Measurements from ENCODE around the gene MSI2.

MSI2 gene

GRCh38 chr17:57432507-57433277 is 176.4 kb downstream of the MSI2 start:
- no peak for DNase-seq (ENCODE audit: low read depth in 2 of 2, low spot score in 1 of 2)

- DNase-seq (ENCODE audit: low read depth in 2 of 2, low spot score in 1 of 2) = no peak
Observed at GRCh38 chr17:57433452-57433851, 177.1 kb downstream of the MSI2 start.

- no peak for DNase-seq (ENCODE audit: low read depth in 2 of 2, low spot score in 1 of 2)
Observed at GRCh38 chr17:57434361-57434760, 178.0 kb downstream of the MSI2 start.

- no peak for DNase-seq (ENCODE audit: low read depth in 2 of 2, low spot score in 1 of 2)
Observed at GRCh38 chr17:57436565-57436964, 180.2 kb downstream of the MSI2 start.

DNA sequence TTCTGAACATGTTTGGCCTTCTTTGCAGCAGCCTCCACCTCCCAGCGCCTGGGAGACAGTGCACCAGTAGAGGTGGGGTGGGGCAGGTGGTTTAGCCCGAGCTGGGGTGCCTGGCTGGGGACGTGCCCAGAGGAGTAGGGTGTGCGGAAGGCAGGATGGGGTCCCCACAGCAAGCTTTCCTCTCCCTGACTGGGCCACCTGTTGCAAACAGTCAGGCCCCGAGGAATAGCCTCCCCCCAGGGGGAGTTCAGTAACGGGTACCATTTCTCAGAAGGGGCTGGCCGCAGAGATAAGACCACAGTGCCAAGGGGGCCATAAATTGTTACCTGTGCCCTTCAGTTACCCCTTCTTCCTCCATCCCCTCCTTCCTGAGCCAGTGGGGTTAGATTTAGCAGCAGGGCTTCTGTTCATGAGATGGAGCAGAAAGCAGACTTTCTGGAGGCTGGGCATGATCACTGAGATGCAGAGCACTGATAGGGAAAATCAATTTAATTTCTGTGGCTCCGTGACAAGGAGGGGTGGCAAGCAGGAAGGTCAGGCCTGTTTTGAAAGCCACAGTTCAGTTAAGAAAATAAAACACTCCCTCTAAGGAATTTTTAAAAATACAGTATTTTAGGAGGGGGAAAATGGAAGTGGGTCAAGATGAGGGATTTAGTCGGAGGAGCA is 181.9 kb downstream of the MSI2 start:
- DNase-seq (ENCODE audit: low read depth in 2 of 2, low spot score in 1 of 2) = no peak

DNA sequence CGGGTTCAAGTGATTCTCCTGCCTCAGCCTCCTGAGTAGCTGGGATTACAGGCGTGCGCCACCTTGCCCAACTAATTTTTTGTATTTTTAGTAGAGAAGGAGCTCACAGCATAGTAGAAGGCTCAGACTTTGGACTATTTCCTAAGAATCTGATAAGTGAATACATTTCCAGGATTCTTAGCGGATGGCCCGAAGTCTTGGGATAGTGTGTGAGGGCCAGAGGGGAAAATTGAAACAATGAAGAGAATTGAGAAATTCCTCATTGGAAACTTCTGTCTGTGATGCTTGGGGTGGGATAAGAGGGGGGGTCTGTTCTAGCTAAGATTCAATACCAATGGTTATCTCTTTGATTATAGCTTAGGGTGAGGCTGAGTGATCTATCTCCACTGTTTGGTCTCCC is 183.3 kb downstream of the MSI2 start:
- DNase-seq (ENCODE audit: low read depth in 2 of 2, low spot score in 1 of 2) = no peak

DNA sequence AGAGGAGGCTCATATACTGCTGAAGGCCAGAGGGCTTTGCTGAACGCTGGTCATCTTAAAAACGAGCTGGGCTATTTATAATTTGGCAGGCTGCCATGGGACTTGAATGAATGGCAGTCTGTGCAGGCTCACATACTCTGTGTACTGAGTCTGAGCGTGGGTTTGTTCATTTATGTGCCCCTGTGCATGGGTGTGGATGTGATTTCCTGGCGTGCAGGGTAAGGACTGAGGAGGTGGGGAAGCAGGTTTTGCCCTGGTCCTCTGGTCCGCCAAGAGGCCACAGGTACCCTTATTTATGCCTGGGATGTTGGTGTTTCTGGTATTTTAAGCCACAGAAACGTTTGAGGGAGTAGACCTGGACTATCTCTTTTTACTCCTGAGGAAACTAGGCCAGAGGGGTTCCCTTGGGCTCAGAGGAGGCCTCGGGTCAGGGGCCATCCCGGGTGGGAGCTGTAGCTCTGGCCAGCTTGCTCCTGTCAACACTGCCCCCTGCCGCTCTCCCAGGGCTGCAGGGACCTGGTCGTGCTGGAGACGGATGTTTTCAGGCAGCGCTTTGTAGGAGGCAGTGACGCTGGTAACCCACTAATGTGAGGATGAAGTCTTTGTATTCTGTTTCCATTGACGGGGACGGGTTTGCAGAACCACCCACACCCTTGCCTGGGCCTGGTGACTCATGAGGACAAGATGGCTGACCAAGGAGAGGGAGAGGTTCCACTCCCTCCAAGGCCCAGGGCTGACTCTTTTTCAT is 184.4 kb downstream of the MSI2 start:
- peak; percentile 38 to 63 for DNase-seq (ENCODE audit: low read depth in 2 of 2, low spot score in 1 of 2)

DNA sequence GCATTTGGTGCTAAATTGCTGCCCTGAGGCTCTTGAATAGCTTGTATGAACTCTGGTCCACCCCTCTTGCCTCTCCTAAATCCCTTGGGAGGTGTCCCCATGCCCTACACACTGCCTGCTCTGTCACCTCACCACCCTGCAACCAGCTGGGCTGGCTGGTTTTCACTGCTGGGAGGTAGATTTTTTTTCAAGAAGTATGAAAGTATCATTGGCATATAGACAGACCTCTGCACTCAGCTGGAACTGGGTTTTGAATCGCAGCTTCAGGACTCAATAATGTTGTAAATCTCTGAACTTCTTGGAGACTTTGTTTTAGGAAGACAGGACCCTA is 184.9 kb downstream of the MSI2 start:
- no peak for DNase-seq (ENCODE audit: low read depth in 2 of 2, low spot score in 1 of 2)

DNA sequence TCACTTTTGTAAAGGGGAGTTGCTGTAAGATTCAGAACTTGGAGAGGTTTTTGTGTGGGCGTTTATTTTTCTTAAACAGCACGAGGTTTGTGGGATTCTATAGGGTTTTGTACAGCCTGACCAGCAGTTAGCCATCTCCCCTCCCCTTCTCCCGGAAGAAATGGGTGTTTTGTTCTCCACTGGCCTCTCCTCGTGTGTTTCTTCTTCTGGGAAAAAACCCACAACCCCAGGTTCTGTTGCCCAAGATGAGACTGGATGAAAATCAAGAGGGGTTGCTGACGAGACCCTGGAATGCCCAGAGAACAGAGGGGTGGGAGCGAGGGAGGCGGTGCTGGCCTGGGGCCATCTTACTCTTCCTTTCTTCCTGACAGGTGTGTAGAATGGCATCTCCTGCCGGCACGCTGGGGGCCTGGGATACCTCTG is 186.1 kb downstream of the MSI2 start:
- no peak for DNase-seq (ENCODE audit: low read depth in 2 of 2, low spot score in 1 of 2)

GRCh38 chr17:57442914-57443571 is 186.7 kb downstream of the MSI2 start:
- peak; percentile 28 to 40 for DNase-seq (ENCODE audit: low read depth in 2 of 2, low spot score in 1 of 2)

DNA sequence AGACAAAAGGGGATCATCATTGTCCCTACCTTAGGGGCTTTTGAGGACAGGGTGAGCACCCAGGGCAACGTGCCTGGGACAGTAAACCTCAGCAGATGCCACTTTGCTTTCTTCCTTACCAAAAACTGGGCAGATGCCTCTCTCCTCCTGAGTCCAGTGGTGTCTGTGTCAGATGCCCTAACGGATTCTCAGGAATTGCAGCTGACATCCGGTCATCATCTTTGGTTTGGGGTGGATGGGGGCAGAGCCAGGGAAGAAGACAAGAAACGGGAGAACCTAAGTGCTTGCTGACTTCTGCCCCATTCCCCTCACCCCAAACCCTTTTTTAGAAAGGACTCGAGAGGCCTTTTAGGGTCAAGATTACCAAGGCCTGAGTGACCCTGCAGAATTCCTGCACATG is 187.5 kb downstream of the MSI2 start:
- DNase-seq (ENCODE audit: low read depth in 2 of 2, low spot score in 1 of 2) = no peak

DNA sequence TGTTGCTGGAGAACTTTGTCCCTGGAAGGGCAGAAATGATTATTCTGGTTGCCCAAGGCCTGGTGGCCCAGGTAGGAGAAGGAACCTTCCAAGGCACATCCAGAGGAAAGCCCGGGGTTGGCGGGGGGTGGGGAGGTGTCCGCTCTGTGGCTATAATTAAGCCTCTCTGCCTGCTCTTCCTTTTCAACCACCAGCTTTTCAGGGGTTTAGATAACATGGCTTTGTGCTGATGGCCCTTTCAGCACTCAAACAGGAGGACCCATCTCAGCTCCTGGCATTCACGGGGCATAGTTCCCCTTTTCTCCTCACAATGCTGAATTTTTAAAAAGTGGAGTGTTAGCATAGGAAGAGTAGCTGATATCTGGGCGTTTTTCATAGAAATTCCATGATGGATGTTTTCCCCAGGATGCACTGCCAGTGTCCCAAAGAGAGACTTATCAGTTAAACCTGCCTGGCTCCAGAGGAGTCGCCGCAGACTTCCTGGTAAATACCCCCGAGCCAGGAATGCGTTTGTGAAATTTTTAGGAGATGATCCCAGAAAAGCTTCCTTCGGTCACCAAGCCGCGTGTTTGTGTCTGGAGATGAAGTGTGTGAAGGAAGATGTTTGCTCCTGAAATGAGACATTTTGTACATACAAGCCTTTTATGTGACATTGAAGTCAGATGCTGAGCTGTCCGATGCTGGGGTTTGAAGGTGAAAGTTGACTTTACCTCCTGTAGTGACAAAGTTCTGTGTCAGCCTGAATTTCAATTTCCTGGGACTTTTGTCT is 188.5 kb downstream of the MSI2 start:
- DNase-seq (ENCODE audit: low read depth in 2 of 2, low spot score in 1 of 2) = no peak

DNA sequence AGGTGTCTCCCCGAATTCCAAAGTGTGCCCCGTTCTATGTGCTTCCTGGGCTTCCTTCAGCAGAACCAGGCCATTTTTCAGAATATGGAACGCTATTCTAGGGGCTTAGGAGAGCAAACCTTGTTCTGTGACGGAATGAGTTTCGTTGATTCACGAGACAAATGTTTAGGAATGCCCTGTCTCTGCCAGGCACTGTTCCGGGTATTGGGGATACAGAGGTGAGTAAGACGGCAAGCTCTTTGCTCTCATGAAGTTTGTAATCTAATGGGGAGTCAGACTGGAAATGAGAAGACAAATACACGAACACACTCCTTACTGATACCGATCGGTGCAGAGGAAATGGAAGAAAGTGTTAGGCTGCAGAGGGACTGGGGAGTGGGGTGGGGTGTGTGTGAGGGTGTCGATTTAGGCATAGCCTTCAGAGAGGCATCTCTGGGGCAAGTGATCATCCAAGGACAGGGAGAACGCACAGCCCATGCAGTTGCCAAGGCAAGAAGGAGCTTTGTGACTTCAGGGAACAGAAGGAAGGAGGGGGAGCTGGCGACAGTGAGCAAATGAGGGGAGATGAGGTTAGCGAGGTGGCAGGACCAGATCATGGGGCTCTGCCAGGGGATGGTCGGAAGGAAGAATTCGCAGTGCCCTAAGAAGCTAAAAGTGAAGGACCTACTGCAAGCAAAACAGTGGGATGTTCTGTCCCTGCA is 189.6 kb downstream of the MSI2 start:
- no peak for DNase-seq (ENCODE audit: low read depth in 2 of 2, low spot score in 1 of 2)

GRCh38 chr17:57447357-57447989 is 191.2 kb downstream of the MSI2 start:
- no peak for DNase-seq (ENCODE audit: low read depth in 2 of 2, low spot score in 1 of 2)

DNA sequence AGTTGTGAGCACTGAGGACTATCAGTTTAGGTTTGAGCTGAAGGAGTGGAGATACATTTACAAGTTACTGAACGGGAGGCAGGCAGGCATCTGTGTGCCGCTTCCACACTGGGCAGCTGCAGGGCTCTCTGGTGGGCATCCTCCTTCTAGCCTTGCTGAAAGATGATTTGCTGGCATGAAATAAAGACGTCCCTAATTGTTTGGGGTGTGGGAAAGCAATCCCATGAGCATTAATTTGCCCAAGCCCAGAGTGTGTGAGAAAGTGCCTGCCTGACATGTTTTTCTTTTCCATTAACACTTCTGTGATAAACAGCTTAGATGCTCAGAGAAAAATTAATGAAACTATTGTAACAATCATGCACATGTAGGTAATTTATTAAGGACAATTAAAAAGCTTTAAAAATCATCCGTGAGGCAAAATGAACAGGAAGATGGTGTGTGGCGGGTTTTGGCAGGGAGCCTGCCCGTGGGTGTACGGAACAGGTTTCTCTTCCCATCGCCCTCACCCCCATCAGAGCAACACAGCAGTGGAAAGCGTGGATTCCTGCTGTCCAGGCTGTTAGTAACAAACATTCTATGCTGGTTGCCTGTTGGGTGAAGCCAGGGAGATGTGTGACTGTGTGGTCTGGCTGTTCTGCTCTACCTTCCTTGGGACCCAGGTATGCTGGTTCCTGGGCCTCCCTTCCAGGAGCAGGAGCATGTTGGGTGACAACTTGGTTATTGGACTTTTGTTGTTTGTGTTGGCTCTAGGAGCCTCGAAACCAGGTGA is 191.9 kb downstream of the MSI2 start:
- no peak for DNase-seq (ENCODE audit: low read depth in 2 of 2, low spot score in 1 of 2)

GRCh38 chr17:57448759-57449283 is 192.5 kb downstream of the MSI2 start:
- no peak for DNase-seq (ENCODE audit: low read depth in 2 of 2, low spot score in 1 of 2)

GRCh38 chr17:57451191-57451590 is 194.9 kb downstream of the MSI2 start:
- DNase-seq (ENCODE audit: low read depth in 2 of 2, low spot score in 1 of 2) = no peak

GRCh38 chr17:57451643-57452042 is 195.3 kb downstream of the MSI2 start:
- no peak for DNase-seq (ENCODE audit: low read depth in 2 of 2, low spot score in 1 of 2)
